ENCODE measurements around the gene RELL1. TPM values are rescaled to one million over a fixed set of nuclear protein-coding genes. Genes with fewer than 3 reads are reported as not detected.

Gene RELL1
- total RNA-seq, 1 donor from 2014 or later, result 56.2 TPM

DNA sequence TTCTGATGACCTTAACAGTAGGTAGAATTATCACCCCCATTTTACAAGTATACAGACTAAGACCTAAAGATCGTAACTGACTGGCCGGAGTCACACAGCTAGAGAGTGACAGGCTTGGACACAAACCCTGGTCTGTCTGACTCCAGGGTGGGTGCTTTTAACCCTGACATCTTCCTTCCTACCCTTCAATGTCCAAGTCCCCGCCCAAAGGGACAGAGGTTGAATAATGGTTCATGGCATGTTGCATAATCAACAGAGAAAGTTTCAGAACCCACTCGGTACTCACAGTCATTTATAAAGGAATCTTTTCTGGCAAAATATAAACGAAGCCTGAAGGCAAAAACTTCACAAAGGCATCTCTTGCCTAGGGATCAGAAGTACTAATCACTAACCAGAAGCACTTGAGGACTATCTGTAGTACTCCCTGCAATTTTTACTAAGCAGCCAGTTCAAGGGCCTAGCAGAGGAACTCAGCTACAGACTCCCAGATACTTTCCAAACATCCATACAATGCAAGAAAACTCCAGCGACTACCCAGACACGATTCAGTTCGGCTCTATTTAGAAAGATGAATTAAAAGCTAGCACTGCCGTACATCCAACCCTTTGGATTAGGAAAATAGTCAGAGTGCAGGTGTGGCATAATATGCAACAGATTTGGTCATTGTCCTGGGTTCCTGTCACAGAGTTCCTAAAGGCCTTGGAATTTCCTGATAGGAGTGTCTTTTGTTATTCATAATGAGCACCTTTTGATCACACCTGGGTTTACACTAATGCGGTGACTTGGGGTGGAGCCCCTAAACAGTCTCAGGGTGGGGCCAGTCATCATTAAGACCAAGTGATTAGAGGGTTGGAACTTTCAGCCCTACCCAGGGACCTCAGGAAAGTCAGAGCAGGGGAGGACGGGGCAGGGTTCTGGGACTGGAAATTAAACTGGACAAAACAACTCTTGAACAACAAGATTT lies 44.0 kb downstream of the RELL1 start:
- no peak for DNase-seq (ENCODE audit: low spot score)

DNA sequence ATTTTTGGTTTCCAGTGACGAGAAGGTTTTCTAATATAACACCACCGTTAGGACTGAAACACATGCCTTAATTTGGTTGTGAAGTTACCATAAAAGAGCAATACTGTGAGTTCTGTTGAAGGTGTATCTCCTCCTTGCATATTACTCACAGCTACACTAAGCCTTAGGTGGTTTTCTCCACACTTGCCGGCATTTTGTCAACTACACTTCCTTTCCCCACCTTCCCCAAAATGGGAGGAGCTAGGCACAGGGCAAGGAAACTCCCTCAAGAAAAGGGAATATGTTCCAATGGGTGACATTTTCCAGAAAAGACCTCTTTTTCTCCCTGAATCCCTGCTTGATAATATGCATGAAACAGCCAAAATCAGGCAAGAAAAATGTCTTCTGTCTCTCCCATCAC lies 44.8 kb downstream of the RELL1 start:
- no peak for DNase-seq (ENCODE audit: low spot score)

DNA sequence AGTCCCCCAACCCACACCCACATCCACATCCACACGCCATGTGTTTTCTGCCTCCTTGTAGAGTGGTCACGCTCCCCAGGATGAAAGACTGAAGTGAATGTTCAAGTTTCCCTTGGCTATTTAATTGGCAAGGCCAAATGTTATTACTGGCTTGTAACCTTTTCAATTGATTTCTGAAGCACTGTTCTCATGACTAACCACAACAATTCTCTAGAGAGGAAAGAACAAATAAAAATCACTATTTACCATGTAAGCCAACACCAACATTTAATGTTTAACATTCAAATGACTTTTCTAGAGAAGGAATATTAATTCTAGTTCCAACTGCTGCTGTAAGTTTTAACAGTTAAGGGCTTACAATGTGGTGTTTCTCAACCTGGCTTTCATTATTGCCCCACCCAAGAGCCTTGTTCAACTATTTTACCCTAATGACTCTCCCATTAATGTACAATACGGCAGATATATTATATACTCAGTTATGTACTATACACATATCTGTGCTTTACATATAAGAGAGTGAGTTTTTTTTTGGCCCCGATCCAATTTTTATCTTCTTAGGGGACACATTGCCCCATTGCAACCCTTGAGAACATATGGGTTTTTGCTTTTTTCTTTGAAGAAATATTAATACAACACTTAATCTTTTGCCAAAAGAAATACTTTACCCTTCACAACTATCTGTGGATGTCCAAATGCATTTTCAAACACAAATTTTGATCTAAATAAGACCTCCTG lies 46.5 kb downstream of the RELL1 start:
- DNase-seq (ENCODE audit: low spot score), result no peak

DNA sequence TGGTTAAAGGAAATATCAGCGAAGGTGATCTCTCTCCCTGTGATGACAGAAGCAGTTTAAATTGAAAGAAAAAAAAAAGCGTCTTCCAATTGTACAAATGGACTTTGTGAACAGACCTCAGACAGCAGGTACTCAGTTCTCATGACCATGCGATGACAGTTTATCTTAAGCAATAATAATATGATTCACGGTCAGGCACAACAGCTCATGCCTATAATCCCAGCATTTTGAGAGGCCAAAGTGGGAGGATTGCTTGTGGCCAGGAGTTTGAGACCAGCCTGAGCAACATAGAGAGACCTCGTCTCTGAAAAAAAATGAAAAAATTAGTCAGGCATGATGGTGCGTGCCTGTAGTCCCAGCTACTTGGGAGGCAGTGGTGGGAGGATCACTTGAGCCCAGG lies 51.0 kb downstream of the RELL1 start:
- no peak for DNase-seq (ENCODE audit: low spot score)

DNA sequence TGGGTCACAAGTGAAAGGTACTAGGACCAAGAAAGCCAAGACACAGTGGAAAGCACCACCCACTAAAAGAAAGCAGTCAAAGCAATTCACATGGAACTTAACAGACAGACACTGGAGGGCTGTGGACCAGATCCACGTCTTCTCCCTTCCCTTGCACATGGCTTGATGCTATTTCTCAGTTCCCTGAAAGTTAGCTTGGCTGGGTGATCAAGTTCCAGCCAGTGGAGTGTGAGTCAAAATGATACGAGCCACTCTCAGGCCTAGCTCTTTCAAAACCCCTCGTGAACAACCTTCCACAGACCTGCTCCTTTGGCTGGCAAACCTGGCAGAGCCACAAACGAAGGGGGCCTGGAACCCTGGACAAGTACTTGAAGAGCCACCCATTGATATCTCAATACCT lies 52.0 kb downstream of the RELL1 start:
- DNase-seq (ENCODE audit: low spot score), result no peak

DNA sequence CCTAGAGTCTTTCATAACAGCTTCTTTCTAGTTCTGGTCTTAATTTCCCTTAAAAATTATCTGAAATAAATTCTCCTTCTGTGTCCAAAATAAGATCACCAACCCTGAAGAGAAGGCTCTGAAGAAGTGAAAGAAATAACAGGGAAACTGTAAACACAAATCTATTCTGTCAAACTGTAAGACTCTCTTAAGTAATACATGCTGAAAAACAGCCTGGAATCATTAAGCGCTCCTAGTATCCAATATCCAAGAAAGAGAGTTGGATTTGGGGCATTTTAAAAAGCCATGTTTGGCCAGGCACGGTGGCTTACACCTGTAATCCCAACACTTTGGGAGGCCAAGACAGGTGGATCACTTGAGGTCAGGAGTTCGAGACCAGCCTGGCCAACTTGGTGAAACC lies 53.3 kb downstream of the RELL1 start:
- no peak for DNase-seq (ENCODE audit: low spot score)

DNA sequence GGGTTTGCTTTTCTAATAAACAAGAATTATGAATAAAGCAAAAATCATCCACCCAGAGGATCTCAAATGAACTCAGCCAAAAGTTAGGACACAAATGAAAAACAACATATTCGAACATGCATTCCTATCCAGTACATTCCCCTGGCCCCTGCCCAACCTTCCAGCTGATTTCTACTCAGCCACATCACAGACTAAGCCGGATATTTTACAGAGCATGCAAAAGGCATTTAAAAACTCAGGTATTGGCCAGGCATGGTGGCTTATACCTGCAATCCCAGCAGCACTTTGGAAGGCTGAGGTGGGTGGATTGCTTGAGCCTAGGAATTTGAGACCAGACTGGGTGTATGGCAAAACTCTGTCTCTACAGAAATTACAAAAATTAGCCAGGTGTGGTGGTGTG lies 54.6 kb downstream of the RELL1 start:
- DNase-seq (ENCODE audit: low spot score), result no peak

DNA sequence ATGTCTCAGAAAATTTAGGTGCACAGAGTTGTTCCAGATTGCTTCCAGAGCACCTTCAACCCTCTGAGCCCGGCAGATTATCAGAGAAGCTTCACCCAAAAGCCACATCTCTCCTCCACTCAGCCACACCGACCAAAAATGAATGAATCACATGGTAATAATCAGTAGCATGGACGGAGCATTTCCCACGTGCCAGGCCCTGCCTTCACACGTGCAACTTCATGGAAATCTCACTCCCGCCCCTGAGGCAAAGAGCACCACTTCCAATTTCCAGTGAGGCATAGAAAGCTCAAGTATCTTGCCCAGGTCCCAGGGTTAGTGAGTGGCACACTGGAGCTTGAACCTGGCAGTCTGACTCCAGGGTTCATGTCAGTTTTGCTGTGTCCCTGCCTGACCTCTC lies 56.5 kb downstream of the RELL1 start:
- no peak for DNase-seq (ENCODE audit: low spot score)

DNA sequence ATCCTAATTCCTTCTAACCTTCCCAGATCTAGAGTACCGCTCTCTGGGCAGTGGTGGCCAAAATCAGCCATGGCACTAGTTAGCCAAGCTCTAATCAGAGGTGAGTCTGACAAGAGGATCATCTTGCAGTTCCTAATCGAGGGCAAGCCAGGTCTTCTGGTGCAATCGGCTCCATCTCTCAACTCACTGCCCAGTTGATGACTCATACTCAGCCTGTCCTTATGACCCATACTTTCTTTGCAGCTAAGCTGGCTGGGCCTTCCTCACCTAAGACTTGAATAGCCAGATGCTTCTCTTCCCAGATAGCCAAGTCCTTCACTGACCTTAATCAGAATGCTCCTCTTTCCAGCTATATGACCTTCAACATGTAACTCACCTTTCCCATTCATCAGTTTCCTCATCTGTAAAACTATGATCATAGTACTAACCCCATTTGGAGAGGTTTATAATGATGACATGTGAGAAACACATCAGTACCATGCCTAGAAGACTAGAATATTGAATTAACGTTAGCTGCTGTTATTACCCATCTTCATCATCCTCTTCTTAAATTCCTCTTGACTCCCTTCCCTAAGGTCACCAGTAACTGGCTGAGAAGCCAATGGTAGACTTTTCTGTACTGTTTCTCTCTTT lies 57.1 kb downstream of the RELL1 start:
- DNase-seq (ENCODE audit: low spot score), result no peak

DNA sequence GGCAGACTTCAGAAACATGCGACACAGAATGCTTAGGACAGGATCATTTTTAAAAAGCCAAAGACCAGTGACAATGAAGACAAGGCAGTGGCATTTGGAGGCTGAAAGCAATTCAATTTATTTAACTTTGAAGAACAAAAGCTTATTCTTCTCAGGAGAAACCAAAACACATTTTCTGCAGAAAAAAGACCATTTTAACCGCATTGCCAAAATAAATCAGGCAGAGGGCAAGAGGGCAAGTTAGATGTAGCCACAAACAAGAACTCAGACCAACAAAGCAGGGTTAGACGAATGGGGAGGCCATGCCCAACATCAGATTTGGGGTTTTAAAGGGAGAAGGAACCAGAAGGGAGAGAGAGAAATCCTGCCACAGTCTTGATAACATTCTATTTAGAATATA lies 58.9 kb downstream of the RELL1 start:
- no peak for DNase-seq (ENCODE audit: low spot score)

DNA sequence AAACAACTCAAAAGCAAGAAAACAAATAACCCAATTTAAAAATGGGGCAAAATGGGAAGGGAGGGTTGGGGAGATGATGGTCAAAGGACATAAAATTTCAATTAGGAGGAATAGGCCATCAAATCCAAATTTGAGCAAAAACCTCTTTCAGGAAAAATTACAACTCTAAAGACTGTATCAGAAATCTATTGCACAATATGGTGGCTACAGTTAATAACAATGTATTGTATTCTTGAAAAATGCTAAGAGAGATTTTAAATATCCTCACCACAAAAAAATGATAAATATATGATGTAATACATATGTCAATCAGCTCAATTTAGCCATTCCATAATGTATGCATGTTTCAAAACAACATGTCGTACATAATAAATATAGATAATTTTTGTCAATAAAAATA lies 60.7 kb downstream of the RELL1 start:
- DNase-seq (ENCODE audit: low spot score), result no peak

DNA sequence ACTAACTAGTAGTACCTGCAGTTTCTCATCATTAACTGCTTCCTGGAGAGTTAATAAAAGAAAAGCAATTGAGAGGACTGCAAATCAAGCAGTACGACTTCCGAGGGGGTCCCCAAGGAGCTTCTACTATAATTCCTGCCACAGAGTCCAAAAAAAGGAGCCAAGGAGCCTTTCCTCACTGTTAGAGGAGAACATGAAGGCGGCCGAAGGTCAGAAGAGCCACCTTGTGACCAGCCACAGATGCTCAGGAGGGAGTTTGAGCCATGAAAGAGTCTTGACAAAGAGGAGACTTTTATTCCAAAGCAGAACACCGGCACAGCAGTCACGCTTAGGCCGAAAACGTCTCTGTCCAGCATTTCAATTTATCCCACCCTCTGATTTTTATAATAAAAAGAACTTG lies 62.2 kb downstream of the RELL1 start:
- DNase-seq (ENCODE audit: low spot score), result no peak

DNA sequence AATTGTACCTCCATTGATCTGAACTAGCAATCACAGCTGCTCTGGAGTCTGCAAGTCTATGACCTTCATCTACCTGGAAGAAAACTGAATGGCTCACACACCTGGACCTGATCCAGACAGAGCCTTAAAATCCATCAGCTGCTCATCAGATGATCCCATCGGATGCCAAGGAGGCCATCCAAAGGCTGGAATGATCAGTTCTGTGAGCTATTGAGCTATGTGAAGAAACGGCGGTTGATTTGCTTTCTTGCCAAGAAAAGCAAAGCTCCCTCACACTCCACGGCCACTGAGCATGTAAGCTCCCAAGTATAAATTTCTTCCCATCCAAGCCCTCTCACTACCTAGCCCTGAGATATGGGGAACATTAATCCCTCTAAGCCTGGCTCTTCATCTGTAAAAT lies 63.1 kb downstream of the RELL1 start:
- DNase-seq (ENCODE audit: low spot score), result no peak

DNA sequence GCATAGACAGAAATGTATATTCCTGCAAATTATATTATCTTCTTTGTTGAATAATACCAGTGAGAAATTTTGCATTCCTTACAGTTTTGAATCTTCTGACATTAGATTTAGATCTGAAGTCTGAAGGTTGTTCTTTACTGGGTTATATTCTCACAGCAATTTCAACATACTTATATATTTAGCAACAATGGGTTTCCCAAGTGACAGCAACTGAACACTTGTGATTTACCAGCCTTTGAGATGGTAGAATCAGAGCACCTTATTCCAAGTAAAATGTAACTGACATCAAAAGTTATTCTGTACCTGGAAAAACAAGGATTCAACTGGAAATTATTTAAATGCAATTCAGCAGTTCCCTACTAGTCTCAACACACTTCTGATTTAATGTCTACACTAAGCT lies 66.0 kb downstream of the RELL1 start:
- DNase-seq (ENCODE audit: low spot score), result no peak

DNA sequence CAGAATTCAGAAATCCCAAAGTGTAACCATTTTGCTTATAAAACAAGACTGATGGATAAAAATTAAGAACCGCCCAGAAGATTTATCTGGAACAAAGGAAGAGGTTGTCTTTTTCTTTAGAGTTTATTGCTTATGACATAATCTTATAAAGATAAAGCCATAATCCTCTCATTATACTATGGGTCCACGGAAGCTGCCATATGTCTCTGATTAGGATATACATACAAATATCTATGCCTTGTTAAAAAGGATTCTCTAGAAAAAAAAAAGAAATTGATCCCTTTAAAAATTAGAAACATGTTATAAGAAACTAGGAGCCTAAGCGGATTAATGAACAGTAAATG lies 70.5 kb downstream of the RELL1 start:
- DNase-seq (ENCODE audit: low spot score), result no peak

DNA sequence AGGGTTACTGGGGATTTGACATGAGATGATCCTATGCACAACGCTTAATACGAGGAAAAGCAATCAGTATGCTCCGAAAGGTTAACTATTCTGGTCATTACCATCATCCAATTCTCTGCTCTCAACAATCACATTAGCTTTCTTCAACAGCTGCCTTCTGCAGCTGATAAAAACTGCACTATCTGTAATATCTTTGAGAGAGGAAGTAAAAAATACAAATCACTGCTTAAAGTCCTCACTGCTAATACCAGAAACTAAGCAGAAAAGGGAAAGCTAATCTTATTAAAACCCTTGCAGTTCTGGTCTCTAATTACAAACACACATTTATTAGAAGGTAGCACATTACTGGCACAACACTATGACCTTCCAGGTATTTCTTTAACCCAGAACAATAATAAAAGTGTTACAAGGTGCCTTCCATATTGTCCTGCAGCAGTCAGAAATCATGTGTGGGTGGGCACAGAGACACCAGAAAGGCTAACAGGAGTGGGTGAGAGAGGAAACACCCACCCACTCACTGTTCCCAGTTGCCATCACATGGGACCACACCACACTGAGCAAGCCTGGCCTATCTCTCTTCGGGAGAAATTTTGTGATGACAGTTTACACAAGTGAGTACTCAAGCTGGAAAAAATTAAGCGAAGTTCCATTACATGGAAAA lies 71.0 kb downstream of the RELL1 start:
- no peak for DNase-seq (ENCODE audit: low spot score)

DNA sequence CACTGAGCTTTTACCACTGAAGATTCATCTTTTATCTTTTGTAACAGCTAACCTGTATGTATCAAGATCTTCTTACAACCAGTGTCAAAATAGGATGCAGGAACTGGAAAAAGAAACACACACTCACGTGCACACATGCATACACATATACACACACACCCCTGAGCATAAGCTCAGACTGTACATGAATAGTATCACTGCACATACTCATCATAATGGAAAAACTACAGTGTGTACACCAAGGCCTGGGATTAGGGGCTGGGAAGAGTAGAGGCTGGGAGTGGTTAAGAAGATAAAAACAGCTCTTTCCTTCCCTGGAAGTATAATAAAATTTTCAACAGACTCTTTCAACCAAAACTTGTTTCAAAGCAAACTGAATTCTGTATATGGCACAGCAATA lies 73.4 kb downstream of the RELL1 start:
- DNase-seq (ENCODE audit: low spot score), result no peak

DNA sequence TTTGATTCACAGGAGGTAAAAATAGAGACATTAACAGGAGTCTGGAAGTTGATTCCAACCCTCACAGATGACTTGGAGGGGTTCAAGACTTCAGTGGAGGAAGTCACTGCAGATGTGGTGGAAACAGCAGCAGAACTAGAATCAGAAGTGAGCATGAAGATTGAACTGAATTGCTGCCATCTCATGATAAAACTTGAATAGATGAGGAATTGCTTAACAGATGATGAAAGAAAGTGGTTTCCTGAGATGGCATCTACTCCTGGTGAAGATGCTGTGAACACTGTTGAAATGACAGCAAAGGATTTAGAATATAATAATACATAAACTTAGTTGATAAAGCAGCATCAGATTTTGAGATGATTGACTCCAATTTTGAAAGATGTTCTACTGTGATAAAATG lies 76.5 kb downstream of the RELL1 start:
- no peak for DNase-seq (ENCODE audit: low spot score)

DNA sequence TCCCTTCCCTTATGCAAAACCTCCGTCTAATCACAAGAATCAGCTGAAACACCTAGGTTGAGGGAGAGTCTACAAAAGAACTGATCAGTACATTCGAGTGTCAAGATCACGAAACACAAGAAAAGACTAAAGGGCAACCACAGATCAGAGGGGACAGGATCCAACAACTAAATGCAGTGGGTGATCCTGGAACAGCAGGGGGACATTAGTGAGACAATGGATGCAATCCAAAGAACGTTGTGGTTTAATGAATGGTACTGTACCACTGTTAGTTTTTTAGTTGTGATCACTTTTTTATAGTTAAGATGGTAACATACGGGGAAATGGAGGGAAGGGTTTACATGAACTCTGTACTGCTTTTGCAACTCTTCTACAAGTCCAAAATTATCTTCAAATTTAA lies 79.2 kb downstream of the RELL1 start:
- DNase-seq (ENCODE audit: low spot score), result no peak

DNA sequence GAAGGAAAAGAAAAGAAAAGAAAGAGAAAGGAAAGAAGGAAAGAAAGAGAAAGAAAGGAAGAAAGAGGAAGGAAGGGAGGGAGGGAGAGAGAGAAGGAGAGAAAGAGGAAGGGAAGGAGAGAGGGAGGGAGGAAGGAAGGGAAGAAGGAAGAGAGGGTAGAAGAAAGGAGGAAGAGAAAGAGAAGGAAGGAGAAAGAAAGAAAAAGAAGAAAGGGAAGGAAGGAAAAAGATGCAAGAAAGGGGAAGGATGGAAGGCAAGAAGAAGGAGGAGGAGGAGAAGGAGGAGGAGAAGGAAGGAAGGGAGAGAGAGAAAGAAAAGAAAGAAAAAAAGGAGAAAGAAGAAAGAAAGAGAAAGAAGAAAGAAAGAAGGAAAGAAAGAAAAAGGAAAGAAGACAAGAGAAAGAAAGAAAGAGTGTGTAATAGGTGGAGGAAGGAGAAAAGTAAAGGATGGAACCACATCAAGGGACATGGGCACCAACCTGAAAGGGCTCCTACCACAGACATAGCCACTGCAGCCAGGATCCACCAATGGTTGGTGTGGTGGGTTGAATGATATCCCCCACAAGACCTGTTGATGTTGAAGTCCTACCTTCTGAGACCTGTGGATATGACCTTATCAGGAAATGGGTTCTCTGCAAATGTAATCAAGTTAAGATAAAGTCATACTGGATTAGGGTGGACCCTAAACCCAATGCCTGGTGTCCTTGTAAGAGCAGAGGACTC lies 80.2 kb downstream of the RELL1 start:
- DNase-seq (ENCODE audit: low spot score), result no peak

DNA sequence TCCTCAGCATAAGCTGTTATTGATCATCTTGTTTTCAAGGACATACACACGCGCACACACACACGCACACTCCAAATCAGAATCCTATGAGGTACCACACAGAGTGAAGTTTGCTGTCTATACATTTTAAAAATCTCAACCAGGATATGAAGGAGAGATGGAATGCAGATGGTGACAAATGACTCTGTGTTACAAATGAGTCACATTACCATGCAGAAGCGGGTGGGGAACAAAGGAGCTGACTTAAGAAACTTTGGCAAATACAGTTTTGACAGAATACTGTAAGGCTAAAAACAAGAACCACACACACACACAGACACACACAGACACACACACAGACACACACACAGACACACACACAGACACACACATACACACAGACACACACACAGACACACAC lies 81.7 kb downstream of the RELL1 start:
- no peak for DNase-seq (ENCODE audit: low spot score)

Measured in mesenteric fat pad (tissue), 1 donor.